OCI-LY3 (cell line): ENCODE measurements around the gene HOXA1.

Experiments used
- H2AFZ ChIP-seq: fragments of 200-600, 300-600 bp; shearing (Covaris generic); 2 replicates; pipeline ENCODE4 v1.6.0; 2014; ENCODE audit warnings: antibody characterized with exemption, low read depth, low read length
- H3K27ac ChIP-seq: fragments of 200-600, 300-600 bp; sonication (generic); 2 replicates; pipeline ENCODE4 v1.5.1; 2014; ENCODE audit warnings: mild to moderate bottlenecking, low read length, moderate library complexity, mixed read lengths
- H3K27me3 ChIP-seq: fragments of 200-600, 300-600 bp; sonication (generic); 2 replicates; pipeline ENCODE4 v1.6.1; 2014; ENCODE audit warnings: low read depth, low read length, mixed read lengths
- H3K36me3 ChIP-seq: fragments of 200-600, 300-600 bp; sonication (generic); replicated peaks from 2 replicates; pipeline ENCODE3; 2014; ENCODE audit warnings: low read depth, low read length, mixed read lengths
- H3K4me1 ChIP-seq: fragments of 300-600, 200-600 bp; sonication (generic); 2 replicates; pipeline ENCODE4 v1.6.1; 2014; ENCODE audit warnings: low read length, mixed read lengths
- H3K4me2 ChIP-seq: fragments of 200-600, 300-600 bp; sonication (generic); 2 replicates; pipeline ENCODE4 v1.6.1; 2014; ENCODE audit warnings: low read length, mixed read lengths
- H3K4me3 ChIP-seq: fragments of 300-600, 200-600 bp; sonication (generic); 2 replicates; pipeline ENCODE4 v1.5.1; 2014; ENCODE audit warnings: antibody characterized with exemption, mild to moderate bottlenecking, low read length, moderate library complexity
- H3K79me2 ChIP-seq: fragments of 300-600, 200-600 bp; shearing (Covaris generic); 2 replicates; pipeline ENCODE4 v1.6.1; 2014; ENCODE audit warnings: mild to moderate bottlenecking, low read length, mixed read lengths
- H3K9ac ChIP-seq: fragments of 300-600, 200-600 bp; shearing (Covaris generic); 2 replicates; pipeline ENCODE4 v1.6.0; 2014; ENCODE audit warnings: mild to moderate bottlenecking, low read length, moderate library complexity
- H3K9me3 ChIP-seq: fragments of 200-600, 300-600 bp; shearing (Covaris generic); 2 replicates; pipeline ENCODE4 v1.6.1; 2014; ENCODE audit warnings: low read length, mixed read lengths; ENCODE audit not compliant: insufficient read depth
- H4K20me1 ChIP-seq: fragments of 200-600, 300-600 bp; sonication (generic); 2 replicates; pipeline ENCODE4 v1.6.1; 2016; ENCODE audit warnings: low read length, mixed read lengths; ENCODE audit not compliant: insufficient read depth
- EZH2phosphoT487 ChIP-seq: fragments of 200-600 bp; shearing (Covaris generic); IDR thresholded peaks from 2 replicates; pipeline ENCODE4 v1.6.1; 2018; ENCODE audit warnings: antibody characterized with exemption, mixed run types, low read depth
- TF ChIP-seq, protein P1 (sequence below): fragments of 200-600, 300-600 bp; sonication (generic); IDR thresholded peaks from 2 replicates; pipeline ENCODE4 v1.5.1; 2014; ENCODE audit warnings: antibody characterized with exemption, low read length, low read depth

Gene HOXA1

DNA sequence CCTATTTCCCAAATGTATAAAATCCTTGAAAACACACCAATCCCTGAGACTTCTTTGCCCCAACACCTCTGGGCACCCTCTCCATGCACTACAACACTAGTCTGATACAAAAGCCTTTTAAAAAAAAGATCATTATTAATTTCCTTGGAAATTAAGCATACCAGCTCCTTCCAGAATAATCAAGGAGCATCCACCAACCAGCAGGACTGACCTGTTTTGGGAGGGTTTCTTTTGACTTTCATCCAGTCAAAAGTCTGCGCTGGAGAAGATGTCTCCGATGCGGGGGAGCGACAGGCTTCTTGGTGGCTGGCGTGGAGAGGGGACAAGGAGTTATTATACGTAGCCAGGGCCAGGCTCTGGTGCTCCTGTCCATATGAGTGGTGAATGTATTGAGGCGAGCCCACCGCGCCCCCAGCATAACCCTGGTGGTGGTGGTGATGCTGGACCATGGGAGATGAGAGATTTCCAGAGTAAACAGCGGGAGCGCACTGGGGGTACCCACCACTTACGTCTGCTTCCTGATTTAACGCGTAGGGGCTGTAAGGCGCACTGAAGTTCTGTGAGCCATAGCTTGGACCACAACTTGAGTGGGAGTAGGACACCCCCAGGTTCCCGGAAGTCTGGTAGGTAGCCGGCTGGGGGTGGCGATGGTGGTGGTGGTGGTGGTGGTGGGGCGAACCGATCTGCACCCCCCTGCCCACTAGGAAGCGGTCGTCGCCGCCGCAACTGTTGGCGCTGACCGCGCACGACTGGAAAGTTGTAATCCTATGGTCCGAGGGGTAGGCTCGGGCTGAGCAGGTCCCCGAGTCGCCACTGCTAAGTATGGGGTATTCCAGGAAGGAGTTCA lies 527 bp downstream of the HOXA1 start:
- Histone ChIP-seq H4K20me1 (no peaks in the 10 kb centered on the region), H3K9ac (peak overlapping the region; percentile 86), H3K27ac (peak overlapping the region; percentile 48), H3K4me1 (peaks cover 20% of the 10 kb centered on the region), H3K27me3 (no peaks in the 10 kb centered on the region), H3K4me3 (peak overlapping the region; percentile 99), H3K9me3 (no peaks in the 10 kb centered on the region), H2AFZ (peak overlapping the region; percentile 92), H3K4me2 (peak overlapping the region; percentile 98), H3K79me2 (peaks cover 19% of the 10 kb centered on the region), H3K36me3 (no peaks in the 10 kb centered on the region)
- TF ChIP-seq, protein P1, sequence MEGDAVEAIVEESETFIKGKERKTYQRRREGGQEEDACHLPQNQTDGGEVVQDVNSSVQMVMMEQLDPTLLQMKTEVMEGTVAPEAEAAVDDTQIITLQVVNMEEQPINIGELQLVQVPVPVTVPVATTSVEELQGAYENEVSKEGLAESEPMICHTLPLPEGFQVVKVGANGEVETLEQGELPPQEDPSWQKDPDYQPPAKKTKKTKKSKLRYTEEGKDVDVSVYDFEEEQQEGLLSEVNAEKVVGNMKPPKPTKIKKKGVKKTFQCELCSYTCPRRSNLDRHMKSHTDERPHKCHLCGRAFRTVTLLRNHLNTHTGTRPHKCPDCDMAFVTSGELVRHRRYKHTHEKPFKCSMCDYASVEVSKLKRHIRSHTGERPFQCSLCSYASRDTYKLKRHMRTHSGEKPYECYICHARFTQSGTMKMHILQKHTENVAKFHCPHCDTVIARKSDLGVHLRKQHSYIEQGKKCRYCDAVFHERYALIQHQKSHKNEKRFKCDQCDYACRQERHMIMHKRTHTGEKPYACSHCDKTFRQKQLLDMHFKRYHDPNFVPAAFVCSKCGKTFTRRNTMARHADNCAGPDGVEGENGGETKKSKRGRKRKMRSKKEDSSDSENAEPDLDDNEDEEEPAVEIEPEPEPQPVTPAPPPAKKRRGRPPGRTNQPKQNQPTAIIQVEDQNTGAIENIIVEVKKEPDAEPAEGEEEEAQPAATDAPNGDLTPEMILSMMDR: no peak
- TF ChIP-seq EZH2phosphoT487: no peak

DNA sequence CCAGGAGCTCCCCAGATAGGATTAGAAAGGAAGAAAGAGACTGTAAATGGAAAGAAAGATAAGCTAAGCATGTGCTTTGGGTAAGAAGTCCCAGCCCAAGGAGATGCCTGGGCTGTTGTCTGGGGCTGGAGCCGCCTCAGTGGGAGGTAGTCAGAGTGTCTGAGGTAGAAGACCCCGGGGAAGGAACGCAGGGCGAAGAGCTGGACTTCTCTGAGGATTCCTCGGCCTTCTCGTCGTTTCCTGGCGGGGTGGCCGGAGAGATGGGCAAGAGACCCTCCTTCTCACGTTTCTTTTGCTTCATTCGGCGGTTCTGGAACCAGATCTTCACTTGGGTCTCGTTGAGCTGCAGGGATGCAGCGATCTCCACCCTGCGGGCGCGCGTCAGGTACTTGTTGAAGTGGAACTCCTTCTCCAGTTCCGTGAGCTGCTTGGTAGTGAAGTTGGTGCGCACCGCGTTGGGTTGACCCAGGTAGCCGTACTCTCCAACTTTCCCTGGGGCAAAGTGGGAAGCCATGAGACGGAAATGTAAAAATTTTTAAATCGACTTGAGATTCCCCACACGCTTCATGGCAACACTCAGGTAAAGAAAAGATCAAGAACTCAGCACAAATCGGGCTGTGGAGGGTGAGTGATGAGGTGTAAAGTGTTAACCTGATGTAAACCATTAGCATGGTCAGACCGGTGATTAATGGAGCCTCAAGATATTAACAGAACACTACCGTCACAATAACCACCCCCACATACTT lies 1.3 kb downstream of the HOXA1 start:
- no peak overlapping the region for H3K27ac ChIP-seq
- no peak overlapping the region for H3K9ac ChIP-seq
- peak overlapping the region; percentile 98; the same call in 1 of the 2 replicates for H3K4me2 ChIP-seq
- no peaks in the 10 kb centered on the region for H3K9me3 ChIP-seq
- H3K4me3 ChIP-seq: no peak overlapping the region; the same call in 1 of the 2 replicates
- H3K36me3 ChIP-seq: no peaks in the 10 kb centered on the region
- peaks cover 19% of the 10 kb centered on the region for H3K79me2 ChIP-seq
- H2AFZ ChIP-seq: no peak overlapping the region
- H3K27me3 ChIP-seq: no peaks in the 10 kb centered on the region
- no peaks in the 10 kb centered on the region for H4K20me1 ChIP-seq
- TF ChIP-seq EZH2phosphoT487: no peak
- TF ChIP-seq, protein P1: no peak
- H3K4me1 ChIP-seq: peaks cover 15% of the 10 kb centered on the region

DNA sequence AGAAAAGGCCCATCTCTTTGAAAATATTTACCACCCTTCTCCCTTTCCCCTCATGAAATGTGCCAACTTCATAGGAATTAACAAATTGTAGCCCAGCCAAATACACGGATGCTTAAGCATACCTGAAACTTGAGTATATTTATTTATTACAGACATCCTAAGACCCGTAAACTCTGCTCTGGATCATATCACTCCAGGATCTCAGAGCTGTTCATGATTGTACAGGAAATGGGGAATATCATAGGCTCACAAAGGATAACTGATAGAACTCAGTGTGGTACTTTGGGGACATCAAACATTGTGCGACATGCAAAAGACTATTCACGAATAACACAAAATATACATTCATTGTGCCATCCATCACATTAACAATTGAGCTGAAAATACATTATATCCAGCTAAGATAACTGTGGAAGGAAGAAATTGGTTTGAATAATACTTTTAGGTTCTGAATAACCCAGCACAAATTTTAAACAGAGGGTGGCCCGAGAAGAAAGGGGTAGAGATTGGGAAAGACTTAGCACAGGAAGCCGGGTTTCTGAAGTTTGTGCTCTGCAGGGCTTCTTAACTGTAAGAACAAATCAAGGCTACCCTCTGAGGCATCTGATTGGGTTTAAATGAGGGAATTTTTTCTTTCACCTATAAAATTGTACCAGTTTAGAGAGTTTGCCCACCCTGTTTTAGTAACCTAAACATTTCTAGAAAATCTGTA lies 2.5 kb downstream of the HOXA1 start:
- H3K79me2 ChIP-seq: peaks cover 19% of the 10 kb centered on the region
- no peaks in the 10 kb centered on the region for H3K9me3 ChIP-seq
- H3K4me2 ChIP-seq: no peak overlapping the region
- H3K36me3 ChIP-seq: no peaks in the 10 kb centered on the region
- no peak for TF ChIP-seq EZH2phosphoT487
- TF ChIP-seq, protein P1: no peak
- H4K20me1 ChIP-seq: no peaks in the 10 kb centered on the region
- H3K9ac ChIP-seq: no peak overlapping the region
- H3K27me3 ChIP-seq: no peaks in the 10 kb centered on the region
- no peak overlapping the region for H3K4me3 ChIP-seq
- H2AFZ ChIP-seq: no peak overlapping the region
- no peak overlapping the region for H3K27ac ChIP-seq
- peaks cover 11% of the 10 kb centered on the region for H3K4me1 ChIP-seq

DNA sequence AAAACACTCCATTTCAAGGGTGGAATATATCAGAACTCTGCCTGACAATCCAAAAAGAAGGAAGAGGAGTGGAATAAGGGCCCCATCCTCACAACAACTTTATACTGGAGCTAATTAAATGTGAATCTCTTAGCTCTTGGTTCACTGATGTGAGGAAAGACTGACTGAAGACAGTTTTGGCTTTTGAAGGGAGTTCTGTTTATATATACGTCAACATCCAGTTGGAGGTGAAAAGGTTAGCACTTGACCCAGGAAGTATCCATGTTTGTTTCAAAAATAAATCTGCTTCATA lies 3.0 kb downstream of the HOXA1 start:
- H4K20me1 ChIP-seq: no peaks in the 10 kb centered on the region
- H3K9me3 ChIP-seq: no peaks in the 10 kb centered on the region
- TF ChIP-seq, protein P1: no peak
- no peak for TF ChIP-seq EZH2phosphoT487
- H3K36me3 ChIP-seq: no peaks in the 10 kb centered on the region
- no peak overlapping the region for H3K27ac ChIP-seq
- H3K9ac ChIP-seq: no peak overlapping the region
- H3K4me2 ChIP-seq: no peak overlapping the region
- peaks cover 11% of the 10 kb centered on the region for H3K4me1 ChIP-seq
- H3K79me2 ChIP-seq: peaks cover 16% of the 10 kb centered on the region
- no peak overlapping the region for H3K4me3 ChIP-seq
- H2AFZ ChIP-seq: no peak overlapping the region
- H3K27me3 ChIP-seq: no peaks in the 10 kb centered on the region
